GM23338 (cell line): ENCODE measurements around the gene PDGFC. TPM values are rescaled to one million over a fixed set of nuclear protein-coding genes. Genes with fewer than 3 reads are reported as not detected.

Experiments
- ATAC-seq: fragments of 200-7000 bp; cut with Tn5 transposase; 3 replicates; pipeline ENCODE4 v1.9.1; 2020
- DNase-seq: peaks from one replicate; pipeline ENCODE4 v3.0.0-alpha.2; 2015; ENCODE audit warnings: low spot score
- H2AFZ ChIP-seq: fragments of 200-600 bp; sonication (generic); 2 replicates; pipeline ENCODE4 v1.8.0; 2016; ENCODE audit warnings: antibody characterized with exemption, mild to moderate bottlenecking, moderate library complexity
- H3F3A ChIP-seq: fragments of 200-600 bp; sonication (generic); replicated peaks from 2 replicates; pipeline ENCODE4 v1.8.0; 2017; ENCODE audit warnings: antibody characterized with exemption, mixed run types, low read depth
- H3K27ac ChIP-seq: fragments of 200-600 bp; sonication (generic); 2 replicates; pipeline ENCODE4 v1.6.1; 2016; ENCODE audit warnings: low read depth
- H3K27me3 ChIP-seq: fragments of 200-600 bp; sonication (generic); 2 replicates; pipeline ENCODE4 v1.8.0; 2016; ENCODE audit warnings: mild to moderate bottlenecking, mixed run types, moderate library complexity; ENCODE audit not compliant: insufficient read depth
- H3K36me3 ChIP-seq: fragments of 200-600 bp; sonication (generic); 2 replicates; pipeline ENCODE4 v1.8.0; 2016; ENCODE audit warnings: mild to moderate bottlenecking; ENCODE audit not compliant: insufficient read depth
- H3K4me1 ChIP-seq: fragments of 200-600 bp; sonication (generic); 2 replicates; pipeline ENCODE4 v1.8.0; 2016; ENCODE audit warnings: mild to moderate bottlenecking, moderate library complexity; ENCODE audit not compliant: insufficient read depth
- H3K4me2 ChIP-seq: fragments of 200-600 bp; sonication (generic); 2 replicates; pipeline ENCODE4 v1.7.1; 2017; ENCODE audit warnings: mixed run types
- H3K4me3 ChIP-seq: fragments of 200-600 bp; sonication (generic); 2 replicates; pipeline ENCODE4 v1.6.1; 2016; ENCODE audit warnings: mixed run types
- H3K79me2 ChIP-seq: fragments of 200-600 bp; sonication (generic); replicated peaks from 2 replicates; pipeline ENCODE4 v1.8.0; 2017; ENCODE audit warnings: mild to moderate bottlenecking; ENCODE audit not compliant: insufficient read depth
- H3K9me2 ChIP-seq: fragments of 200-600 bp; sonication (generic); 2 replicates; pipeline ENCODE4 v1.8.0; 2017; ENCODE audit not compliant: insufficient read depth
- H4K20me1 ChIP-seq: fragments of 200-600 bp; sonication (generic); replicated peaks from 2 replicates; pipeline ENCODE4 v1.8.0; 2017; ENCODE audit warnings: mild to moderate bottlenecking; ENCODE audit not compliant: insufficient read depth
- H3K27ac Mint-ChIP-seq: 2 replicates; pipeline ENCODE4 v1.8.0; 2020; ENCODE audit warnings: inconsistent platforms, mild to moderate bottlenecking, moderate library complexity, mixed read lengths
- H3K27me3 Mint-ChIP-seq: 3 replicates; pipeline ENCODE4 v1.8.0; 2022; ENCODE audit warnings: low read depth, mild to moderate bottlenecking, moderate library complexity, mixed read lengths, inconsistent platforms; ENCODE audit not compliant: insufficient read depth, poor library complexity
- H3K36me3 Mint-ChIP-seq: 3 replicates; pipeline ENCODE4 v1.8.0; 2021; ENCODE audit warnings: low read depth, mild to moderate bottlenecking, inconsistent platforms, moderate library complexity, mixed read lengths
- H3K4me1 Mint-ChIP-seq: 3 replicates; pipeline ENCODE4 v1.8.0; 2020; ENCODE audit warnings: mild to moderate bottlenecking, inconsistent platforms, mixed read lengths
- H3K4me3 Mint-ChIP-seq: 3 replicates; pipeline ENCODE4 v1.8.0; 2021; ENCODE audit warnings: moderate library complexity, mild to moderate bottlenecking, inconsistent platforms, mixed read lengths
- H3K9me3 Mint-ChIP-seq: 3 replicates; pipeline ENCODE4 v1.8.0; 2020; ENCODE audit warnings: moderate library complexity, mild to moderate bottlenecking, inconsistent platforms, mixed read lengths
- CREB1 ChIP-seq: fragments of 250-450 bp; sonication (Bioruptor Pico); IDR thresholded peaks from 2 replicates; pipeline ENCODE4 v1.5.0; 2020; ENCODE audit warnings: low read depth, mild to moderate bottlenecking, moderate library complexity
- EZH2phosphoT487 ChIP-seq: fragments of 200-600 bp; sonication (generic); IDR thresholded peaks from one replicate; pipeline ENCODE4 v1.8.1; 2018; ENCODE audit warnings: antibody characterized with exemption; ENCODE audit not compliant: unreplicated experiment
- NANOG ChIP-seq: IDR thresholded peaks from 2 replicates; pipeline ENCODE4 v1.6.1; 2016; ENCODE audit warnings: antibody characterized with exemption, borderline replicate concordance
- STAT1 ChIP-seq: IDR thresholded peaks from one replicate; pipeline ENCODE4 v1.6.1; 2016; ENCODE audit warnings: antibody characterized with exemption; ENCODE audit not compliant: unreplicated experiment
- ZNF114 ChIP-seq: fragments of 250-450 bp; sonication (Bioruptor Pico); IDR thresholded peaks from 2 replicates; pipeline ENCODE4 v1.5.0; 2020; ENCODE audit warnings: mild to moderate bottlenecking, moderate library complexity
- ZNF331 ChIP-seq: fragments of 250-450 bp; sonication (Bioruptor Pico); IDR thresholded peaks from 2 replicates; pipeline ENCODE4 v1.5.0; 2020; ENCODE audit warnings: low read depth, mild to moderate bottlenecking, moderate library complexity
- polyA plus RNA-seq: library from polyadenylated mRNA; unstranded; fragments of >200 nt; fragmentation: Nextera tagmentation; extraction: Ambion mirVana; gene quantifications from 2 replicates; pipeline ENCODE4 v1.2.1, GENCODE V29; 2016
- total RNA-seq: library from RNA; depleted of rRNA; stranded (reverse); fragments of >200 nt; shearing (Covaris generic); gene quantifications from 2 replicates; pipeline ENCODE4 v1.2.3, GENCODE V29; 2014
- TF ChIP-seq, protein P1 (sequence below): fragments of 250-450 bp; sonication (Bioruptor Pico); IDR thresholded peaks from 2 replicates; pipeline ENCODE4 v1.5.0; 2020; ENCODE audit warnings: mild to moderate bottlenecking, moderate library complexity
- TF ChIP-seq, protein P2 (sequence below): IDR thresholded peaks from 2 replicates; pipeline ENCODE4 v1.6.1; 2016; ENCODE audit warnings: antibody characterized with exemption

The PDGFC gene
- total and polyA plus RNA-seq, 2 experiments from 2014 or later, result 1.3 to 3.4 TPM

GRCh38 chr4:156873799-156874198 is 97.8 kb downstream of the PDGFC start (continued):
- TF ChIP-seq, protein P1, sequence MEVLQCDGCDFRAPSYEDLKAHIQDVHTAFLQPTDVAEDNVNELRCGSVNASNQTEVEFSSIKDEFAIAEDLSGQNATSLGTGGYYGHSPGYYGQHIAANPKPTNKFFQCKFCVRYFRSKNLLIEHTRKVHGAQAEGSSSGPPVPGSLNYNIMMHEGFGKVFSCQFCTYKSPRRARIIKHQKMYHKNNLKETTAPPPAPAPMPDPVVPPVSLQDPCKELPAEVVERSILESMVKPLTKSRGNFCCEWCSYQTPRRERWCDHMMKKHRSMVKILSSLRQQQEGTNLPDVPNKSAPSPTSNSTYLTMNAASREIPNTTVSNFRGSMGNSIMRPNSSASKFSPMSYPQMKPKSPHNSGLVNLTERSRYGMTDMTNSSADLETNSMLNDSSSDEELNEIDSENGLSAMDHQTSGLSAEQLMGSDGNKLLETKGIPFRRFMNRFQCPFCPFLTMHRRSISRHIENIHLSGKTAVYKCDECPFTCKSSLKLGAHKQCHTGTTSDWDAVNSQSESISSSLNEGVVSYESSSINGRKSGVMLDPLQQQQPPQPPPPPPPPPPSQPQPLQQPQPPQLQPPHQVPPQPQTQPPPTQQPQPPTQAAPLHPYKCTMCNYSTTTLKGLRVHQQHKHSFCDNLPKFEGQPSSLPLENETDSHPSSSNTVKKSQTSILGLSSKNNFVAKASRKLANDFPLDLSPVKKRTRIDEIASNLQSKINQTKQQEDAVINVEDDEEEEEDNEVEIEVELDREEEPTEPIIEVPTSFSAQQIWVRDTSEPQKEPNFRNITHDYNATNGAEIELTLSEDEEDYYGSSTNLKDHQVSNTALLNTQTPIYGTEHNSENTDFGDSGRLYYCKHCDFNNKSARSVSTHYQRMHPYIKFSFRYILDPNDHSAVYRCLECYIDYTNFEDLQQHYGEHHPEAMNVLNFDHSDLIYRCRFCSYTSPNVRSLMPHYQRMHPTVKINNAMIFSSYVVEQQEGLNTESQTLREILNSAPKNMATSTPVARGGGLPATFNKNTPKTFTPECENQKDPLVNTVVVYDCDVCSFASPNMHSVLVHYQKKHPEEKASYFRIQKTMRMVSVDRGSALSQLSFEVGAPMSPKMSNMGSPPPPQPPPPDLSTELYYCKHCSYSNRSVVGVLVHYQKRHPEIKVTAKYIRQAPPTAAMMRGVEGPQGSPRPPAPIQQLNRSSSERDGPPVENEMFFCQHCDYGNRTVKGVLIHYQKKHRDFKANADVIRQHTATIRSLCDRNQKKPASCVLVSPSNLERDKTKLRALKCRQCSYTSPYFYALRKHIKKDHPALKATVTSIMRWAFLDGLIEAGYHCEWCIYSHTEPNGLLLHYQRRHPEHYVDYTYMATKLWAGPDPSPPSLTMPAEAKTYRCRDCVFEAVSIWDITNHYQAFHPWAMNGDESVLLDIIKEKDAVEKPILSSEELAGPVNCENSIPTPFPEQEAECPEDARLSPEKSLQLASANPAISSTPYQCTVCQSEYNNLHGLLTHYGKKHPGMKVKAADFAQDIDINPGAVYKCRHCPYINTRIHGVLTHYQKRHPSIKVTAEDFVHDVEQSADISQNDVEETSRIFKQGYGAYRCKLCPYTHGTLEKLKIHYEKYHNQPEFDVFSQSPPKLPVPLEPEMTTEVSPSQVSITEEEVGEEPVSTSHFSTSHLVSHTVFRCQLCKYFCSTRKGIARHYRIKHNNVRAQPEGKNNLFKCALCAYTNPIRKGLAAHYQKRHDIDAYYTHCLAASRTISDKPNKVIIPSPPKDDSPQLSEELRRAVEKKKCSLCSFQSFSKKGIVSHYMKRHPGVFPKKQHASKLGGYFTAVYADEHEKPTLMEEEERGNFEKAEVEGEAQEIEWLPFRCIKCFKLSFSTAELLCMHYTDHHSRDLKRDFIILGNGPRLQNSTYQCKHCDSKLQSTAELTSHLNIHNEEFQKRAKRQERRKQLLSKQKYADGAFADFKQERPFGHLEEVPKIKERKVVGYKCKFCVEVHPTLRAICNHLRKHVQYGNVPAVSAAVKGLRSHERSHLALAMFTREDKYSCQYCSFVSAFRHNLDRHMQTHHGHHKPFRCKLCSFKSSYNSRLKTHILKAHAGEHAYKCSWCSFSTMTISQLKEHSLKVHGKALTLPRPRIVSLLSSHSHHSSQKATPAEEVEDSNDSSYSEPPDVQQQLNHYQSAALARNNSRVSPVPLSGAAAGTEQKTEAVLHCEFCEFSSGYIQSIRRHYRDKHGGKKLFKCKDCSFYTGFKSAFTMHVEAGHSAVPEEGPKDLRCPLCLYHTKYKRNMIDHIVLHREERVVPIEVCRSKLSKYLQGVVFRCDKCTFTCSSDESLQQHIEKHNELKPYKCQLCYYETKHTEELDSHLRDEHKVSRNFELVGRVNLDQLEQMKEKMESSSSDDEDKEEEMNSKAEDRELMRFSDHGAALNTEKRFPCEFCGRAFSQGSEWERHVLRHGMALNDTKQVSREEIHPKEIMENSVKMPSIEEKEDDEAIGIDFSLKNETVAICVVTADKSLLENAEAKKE (CRISPR knock-in tag), result no peak

DNA sequence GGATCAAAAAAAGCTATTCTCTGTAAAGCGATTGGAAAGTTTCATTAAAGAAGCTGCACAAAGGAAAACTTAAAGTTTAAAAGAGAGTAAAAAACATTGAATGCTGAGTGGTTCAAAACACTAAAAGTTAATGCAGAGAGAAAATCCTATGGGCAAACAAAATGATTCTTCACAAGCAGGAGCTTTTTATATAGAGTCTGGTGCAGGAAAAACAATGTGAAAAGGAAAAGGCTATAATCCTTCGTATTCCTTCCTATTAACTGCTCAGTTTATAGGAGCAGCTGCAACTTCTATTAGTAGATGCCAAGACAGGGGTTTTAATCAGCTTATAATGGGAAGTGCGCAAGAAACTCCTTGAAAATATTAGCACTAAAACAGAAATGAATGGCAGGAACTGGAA is 100.7 kb downstream of the PDGFC start:
- H3K27me3 ChIP-seq, result no peaks in the 10 kb centered on the region
- no peak for DNase-seq
- H3K4me3 Mint-ChIP-seq, result no peak overlapping the region
- no peaks in the 10 kb centered on the region for H3K36me3 Mint-ChIP-seq
- H3K9me2 ChIP-seq, result no peaks in the 10 kb centered on the region
- ATAC-seq, result no peak
- no peaks in the 10 kb centered on the region for H3K9me3 Mint-ChIP-seq
- no peaks in the 10 kb centered on the region for H4K20me1 ChIP-seq
- no peaks in the 10 kb centered on the region for H3K27me3 Mint-ChIP-seq
- H3K27ac Mint-ChIP-seq, result no peak overlapping the region
- no peak overlapping the region for H3K4me3 ChIP-seq
- H3F3A ChIP-seq, result no peaks in the 10 kb centered on the region
- no peaks in the 10 kb centered on the region for H3K79me2 ChIP-seq
- no peaks in the 10 kb centered on the region for H3K36me3 ChIP-seq
- H3K4me2 ChIP-seq, result no peak overlapping the region
- H3K27ac ChIP-seq, result no peak overlapping the region
- no peak overlapping the region for H2AFZ ChIP-seq
- no peaks in the 10 kb centered on the region for H3K4me1 ChIP-seq
- H3K4me1 Mint-ChIP-seq, result no peaks in the 10 kb centered on the region
- TF ChIP-seq NANOG (no peak), CREB1 (CRISPR knock-in tag) (no peak), STAT1 (no peak), EZH2phosphoT487 (no peak), ZNF114 (CRISPR knock-in tag) (no peak), ZNF331 (no peak)
- TF ChIP-seq, protein P2, sequence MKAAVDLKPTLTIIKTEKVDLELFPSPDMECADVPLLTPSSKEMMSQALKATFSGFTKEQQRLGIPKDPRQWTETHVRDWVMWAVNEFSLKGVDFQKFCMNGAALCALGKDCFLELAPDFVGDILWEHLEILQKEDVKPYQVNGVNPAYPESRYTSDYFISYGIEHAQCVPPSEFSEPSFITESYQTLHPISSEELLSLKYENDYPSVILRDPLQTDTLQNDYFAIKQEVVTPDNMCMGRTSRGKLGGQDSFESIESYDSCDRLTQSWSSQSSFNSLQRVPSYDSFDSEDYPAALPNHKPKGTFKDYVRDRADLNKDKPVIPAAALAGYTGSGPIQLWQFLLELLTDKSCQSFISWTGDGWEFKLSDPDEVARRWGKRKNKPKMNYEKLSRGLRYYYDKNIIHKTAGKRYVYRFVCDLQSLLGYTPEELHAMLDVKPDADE, result no peak
- TF ChIP-seq, protein P1 (CRISPR knock-in tag), result no peak
